Fibroblast of pulmonary artery (primary cell): ENCODE results near the gene HIVEP3.

Experiments
- DNase-seq: peaks from one replicate; pipeline ENCODE4 v3.0.0-alpha.2; 2010; ENCODE audit warnings: low read depth
- H3K4me3 ChIP-seq: replicated peaks from 2 replicates; pipeline ENCODE4 v1.5.1; 2011; ENCODE audit warnings: low read depth, mild to moderate bottlenecking, control low read depth, low read length, moderate library complexity
- TF ChIP-seq, protein P1 (sequence below): IDR thresholded peaks from 2 replicates; pipeline ENCODE4 v1.5.1; 2011; ENCODE audit warnings: mild to moderate bottlenecking, control low read depth, low read length, inconsistent platforms; ENCODE audit errors: missing control alignments

Gene HIVEP3

DNA sequence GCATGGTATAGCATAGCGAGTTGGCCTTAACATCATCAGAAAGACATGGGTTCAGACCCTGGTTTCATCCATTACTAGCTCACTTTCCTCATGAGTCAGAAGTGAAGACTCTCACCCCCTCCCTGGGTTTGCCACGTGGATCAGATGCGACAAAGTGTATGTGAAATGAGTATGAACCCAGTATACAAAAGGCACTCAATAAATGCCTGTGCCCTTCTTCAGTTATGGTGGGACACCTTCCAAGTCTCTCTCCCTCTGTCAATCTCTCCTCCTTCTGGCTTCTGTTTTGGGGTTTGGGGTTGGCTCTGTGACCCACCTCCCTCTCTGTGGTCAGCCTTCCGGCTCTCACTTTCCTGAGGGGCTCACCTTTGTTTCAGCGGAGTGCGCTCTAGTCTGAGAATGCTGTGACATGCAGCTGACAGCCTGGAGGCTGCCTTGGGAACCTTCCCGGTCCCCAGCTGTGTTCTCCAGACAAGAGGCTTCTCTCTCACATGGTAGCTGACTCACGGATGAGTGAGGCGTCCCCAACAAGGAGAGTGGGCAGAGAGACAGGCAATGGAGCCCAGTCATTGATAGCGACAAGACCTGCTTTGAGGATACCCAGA is 279.3 kb downstream of the HIVEP3 start:
- peak; percentile 47 for DNase-seq
- TF ChIP-seq, protein P1, sequence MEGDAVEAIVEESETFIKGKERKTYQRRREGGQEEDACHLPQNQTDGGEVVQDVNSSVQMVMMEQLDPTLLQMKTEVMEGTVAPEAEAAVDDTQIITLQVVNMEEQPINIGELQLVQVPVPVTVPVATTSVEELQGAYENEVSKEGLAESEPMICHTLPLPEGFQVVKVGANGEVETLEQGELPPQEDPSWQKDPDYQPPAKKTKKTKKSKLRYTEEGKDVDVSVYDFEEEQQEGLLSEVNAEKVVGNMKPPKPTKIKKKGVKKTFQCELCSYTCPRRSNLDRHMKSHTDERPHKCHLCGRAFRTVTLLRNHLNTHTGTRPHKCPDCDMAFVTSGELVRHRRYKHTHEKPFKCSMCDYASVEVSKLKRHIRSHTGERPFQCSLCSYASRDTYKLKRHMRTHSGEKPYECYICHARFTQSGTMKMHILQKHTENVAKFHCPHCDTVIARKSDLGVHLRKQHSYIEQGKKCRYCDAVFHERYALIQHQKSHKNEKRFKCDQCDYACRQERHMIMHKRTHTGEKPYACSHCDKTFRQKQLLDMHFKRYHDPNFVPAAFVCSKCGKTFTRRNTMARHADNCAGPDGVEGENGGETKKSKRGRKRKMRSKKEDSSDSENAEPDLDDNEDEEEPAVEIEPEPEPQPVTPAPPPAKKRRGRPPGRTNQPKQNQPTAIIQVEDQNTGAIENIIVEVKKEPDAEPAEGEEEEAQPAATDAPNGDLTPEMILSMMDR = no peak

DNA sequence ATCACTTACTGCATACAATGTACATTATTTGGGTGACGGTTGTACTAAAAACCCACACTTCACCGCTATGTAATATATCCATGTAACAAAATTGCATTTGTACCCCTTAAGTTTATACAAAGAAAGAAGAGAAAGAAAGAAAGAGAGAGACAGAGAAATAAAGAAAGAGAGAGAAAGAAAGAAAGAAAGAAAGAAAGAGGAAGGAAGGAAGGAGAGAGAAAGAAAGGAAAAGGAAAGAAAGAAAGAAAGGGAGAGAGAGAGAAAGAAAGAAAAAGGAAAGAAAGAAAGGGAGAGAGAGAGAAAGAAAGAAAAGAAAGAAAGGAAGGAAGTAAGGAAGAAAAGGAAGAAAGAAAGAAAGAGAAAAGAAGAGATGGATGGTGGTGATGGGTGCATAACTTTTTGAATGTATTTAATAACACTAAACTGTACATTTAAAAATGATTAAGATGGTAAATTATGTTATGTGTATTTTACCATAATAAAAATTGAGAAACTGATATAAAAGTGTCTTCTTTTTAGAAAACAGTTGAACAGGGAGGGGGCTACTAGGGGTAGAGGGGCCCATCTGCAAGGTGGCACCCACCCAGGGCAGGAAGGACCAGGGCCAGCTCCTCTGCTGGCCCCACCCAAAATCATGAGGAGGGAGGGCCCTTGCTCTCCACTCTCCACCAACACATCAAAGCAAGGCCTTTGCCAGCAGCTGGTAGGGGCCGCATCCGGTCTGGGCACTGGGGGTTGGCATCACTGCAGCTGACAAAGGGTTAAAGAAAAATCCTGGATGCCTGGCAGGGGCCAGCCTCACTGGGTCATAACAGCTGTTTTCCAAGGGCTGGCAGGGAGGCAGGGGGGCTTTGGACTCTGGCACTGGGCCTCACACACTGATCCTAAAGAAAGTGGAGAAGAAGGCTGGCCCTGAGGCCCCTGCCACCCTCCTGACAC is 280.4 kb downstream of the HIVEP3 start:
- TF ChIP-seq, protein P1 = no peak
- H3K4me3 ChIP-seq = no peak overlapping the region
- no peak for DNase-seq

More for the DNA sequence above, 279.3 kb downstream of the HIVEP3 start:
- no peak overlapping the region for H3K4me3 ChIP-seq

DNA sequence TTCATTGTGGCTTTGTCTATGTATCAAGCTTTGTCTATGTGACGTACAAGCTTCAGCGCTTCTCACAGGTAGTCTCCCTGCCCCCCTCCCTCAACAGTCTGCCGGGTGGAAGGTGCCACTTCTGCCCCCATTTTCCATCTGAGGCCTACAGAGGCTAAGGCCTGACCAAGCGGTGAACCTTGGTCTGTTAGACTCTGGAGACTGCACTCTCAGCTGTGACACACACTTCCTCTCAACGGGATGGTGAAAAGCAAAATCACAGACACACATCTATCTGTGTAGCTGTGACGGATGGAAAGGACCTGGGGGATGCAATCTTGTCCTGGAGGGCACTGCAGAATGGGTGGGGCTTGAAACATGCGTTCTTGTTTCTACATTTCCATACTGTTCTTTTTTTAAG is 281.4 kb downstream of the HIVEP3 start:
- TF ChIP-seq, protein P1 = no peak
- no peak overlapping the region for H3K4me3 ChIP-seq
- no peak for DNase-seq

DNA sequence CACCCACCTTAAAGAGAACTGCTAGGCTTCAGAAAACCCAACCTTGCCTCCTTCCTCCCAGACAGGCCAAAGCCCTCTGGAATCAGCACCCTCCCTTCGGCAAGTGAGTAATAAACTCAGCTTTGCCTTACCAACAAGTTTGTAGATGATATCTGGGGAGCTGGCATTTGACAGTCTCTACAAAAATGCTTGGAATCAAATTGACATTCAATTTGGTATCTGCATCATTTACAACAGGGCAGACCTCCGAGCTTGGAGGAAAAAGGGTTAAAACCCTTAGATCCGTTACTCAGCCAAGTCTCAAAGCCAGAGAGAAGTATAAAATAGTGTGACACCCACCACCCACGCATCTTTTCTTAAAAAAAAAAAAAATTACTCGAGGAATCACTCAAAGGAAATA is 285.0 kb downstream of the HIVEP3 start:
- no peak for DNase-seq
- TF ChIP-seq, protein P1 = no peak
- H3K4me3 ChIP-seq = no peak overlapping the region

DNA sequence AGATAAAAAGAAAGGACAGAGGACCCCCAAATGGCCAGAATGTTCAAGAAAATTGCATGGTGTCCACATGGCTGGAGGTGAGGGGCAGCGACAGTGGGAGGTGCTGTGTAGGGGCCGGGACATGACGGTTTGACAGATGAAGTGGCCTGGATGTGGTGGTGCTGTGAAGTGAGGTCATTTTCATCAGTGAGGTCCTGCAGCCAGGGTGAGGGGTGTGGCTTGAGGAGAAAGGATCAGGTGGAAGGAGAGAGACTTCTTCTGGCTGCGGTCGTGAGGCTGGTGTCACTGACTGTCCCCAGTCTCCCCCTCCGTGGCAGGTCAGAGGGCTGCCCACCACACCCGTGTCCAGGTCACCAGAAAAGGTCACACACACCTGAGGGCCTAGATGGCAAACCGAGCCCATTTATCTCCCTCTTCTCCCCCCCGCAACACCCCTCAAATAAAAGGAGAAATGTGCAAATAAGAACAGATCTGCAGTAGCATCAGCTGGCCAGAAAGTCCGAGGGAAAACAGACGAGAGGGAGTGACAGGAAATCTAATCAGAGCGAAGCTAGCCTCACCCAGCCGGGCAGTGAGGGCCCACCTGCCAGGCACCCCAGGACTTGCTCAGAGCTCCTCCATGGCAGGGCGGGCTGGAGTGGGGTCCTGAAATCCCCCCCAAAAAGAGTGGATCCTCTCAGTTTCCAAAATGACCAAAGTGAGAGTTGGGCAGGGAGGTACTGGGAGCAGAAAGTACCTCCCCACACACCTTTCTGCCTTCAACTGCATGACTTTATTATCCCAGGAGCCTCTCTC is 285.7 kb downstream of the HIVEP3 start:
- TF ChIP-seq, protein P1 = no peak
- no peak for DNase-seq

DNA sequence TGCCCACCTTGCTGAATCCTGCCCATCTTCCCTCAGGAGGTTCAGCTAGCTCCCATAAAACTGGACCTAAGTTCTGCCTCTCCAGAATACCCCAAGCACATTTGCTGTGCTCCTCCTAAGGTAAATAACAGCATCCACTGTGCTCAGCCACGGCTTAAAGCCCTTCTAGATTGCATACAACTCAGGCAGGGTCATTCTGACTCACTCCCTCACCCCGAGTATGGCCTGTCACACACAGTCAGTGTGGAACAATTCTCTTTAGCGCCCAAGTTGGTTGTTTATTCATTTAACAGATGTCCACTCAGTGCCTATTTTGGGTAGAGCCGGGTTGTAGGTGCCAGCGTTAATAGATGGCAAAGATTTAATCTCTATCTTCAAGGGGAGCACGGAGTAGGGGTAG is 286.8 kb downstream of the HIVEP3 start:
- H3K4me3 ChIP-seq = no peak overlapping the region
- DNase-seq = no peak
- TF ChIP-seq, protein P1 = no peak

More for the DNA sequence above, 285.7 kb downstream of the HIVEP3 start:
- no peak overlapping the region for H3K4me3 ChIP-seq
